ENCODE measurements around the gene RPL23.

- TF ChIP-seq CTCF (IDR thresholded peaks at IDR 0.05): no peak
- no peak for TF ChIP-seq POLR2A (IDR thresholded peaks at IDR 0.05)
Measured at GRCh38 chr17:38844261-38844757, 9.2 kb downstream of the RPL23 start.
